LoVo (cell line): ENCODE results near the gene SLC50A1.
"Not testable (repeated sequence)": the region's sequence is repeated elsewhere in the genome, so short reads cannot be mapped to it uniquely, and the experiment has no call there.

ENCODE experiments used
- DNase-seq: peaks from one replicate; pipeline ENCODE4 v3.0.0-alpha.2; 2016; ENCODE audit warnings: low spot score

SLC50A1 gene

GRCh38 chr1:155116113-155116764 is 19.4 kb upstream of the SLC50A1 start:
- no peak for DNase-seq

- DNase-seq = no peak
Observed at GRCh38 chr1:155117610-155118009, 18.0 kb upstream of the SLC50A1 start.

- not testable (repeated sequence) for DNase-seq
Observed at GRCh38 chr1:155118090-155118489, 17.6 kb upstream of the SLC50A1 start.

- no peak for DNase-seq
Observed at GRCh38 chr1:155120253-155120652, 15.4 kb upstream of the SLC50A1 start.

DNA sequence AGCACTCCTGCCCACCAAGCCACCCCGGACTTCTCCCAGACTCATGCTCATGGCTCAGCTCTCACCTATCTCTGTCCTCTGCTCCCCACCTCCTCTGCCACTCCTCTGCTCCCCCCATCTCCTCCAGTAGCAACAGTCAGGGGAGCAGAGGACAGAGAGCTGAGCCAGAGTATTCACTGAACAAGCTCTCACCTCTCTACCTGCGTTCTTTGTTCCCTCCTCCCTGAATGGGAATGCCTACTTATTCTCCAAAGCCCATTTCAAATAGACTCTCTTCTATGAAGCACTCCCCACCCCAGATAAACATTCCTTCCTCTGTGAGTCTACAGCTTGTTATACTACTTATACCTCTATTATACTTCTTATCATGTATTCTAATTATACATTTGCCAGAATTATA is 14.4 kb upstream of the SLC50A1 start:
- DNase-seq = no peak

DNA sequence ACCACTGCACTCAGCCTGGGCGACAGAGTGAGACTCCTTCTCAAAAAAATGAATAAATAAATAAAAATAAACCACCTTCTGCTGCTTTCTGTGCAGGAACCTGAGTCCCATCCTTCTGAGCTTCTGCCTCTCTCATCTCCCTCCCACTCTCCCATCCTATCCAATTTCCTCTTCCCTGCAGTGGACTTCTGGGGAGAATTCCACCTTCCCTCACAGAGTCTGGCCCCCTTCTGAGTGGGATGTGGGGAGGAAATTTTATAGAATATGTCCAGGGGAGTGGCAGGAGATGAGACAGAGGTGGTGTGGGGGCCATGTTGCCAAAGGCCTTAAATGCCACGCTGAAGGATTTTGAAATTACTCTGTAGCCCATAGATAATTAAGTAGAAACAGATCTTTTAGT is 13.3 kb upstream of the SLC50A1 start:
- no peak for DNase-seq

- peak; percentile 22 for DNase-seq
Observed at GRCh38 chr1:155123801-155124200, 11.9 kb upstream of the SLC50A1 start.

GRCh38 chr1:155124503-155125463 is 10.9 kb upstream of the SLC50A1 start:
- no peak for DNase-seq

- DNase-seq = no peak
Observed at GRCh38 chr1:155125511-155125945, 10.1 kb upstream of the SLC50A1 start.

- peak; percentile 65 for DNase-seq
Observed at GRCh38 chr1:155125946-155126555, 9.6 kb upstream of the SLC50A1 start.

GRCh38 chr1:155126556-155127104 is 9.0 kb upstream of the SLC50A1 start:
- peak; percentile 19 for DNase-seq

GRCh38 chr1:155127105-155127966 is 8.3 kb upstream of the SLC50A1 start, which contains the start of gene EFNA1:
Gene EFNA1 (plus strand): TSS chr1:155127876. CDS start chr1:155127978, 102 bp downstream.
- peak; percentile 74 for DNase-seq

- no peak for DNase-seq
Observed at GRCh38 chr1:155127967-155128754, 7.5 kb upstream of the SLC50A1 start.

DNA sequence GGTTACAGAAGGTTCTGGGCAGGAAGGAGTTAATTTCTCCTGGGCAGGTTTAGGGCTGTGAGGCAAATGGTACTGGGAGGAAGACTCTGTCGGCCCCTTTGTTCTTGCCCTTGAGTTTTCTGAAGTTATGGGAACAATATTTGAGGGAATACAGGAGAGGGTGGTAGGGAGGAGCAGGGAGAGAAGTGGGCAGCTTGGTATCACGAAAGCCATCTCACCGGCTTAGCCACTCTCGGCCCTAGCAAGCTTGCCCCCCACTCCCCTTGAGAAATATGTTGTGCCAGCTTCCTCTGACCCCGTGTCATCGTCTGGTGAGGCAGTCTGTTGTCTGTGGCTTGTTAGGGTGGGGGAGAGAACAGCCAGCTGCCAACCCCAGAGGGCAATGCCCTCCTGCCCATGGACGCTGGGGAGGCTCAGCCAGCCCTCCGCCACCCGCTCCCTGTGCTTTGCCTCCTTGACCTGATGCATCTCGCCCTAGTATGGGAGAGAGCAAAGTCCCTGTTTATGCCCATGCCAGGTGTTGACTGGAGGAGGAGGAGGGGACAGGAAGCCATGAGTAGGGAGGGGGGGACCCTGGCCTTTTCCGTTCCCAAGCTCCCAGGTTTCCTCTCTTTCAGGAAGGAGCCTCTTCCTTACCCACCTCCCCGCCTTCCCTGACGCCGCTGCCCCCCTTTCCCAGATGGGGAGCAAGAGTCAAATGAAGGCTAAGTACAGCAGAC is 6.7 kb upstream of the SLC50A1 start:
- peak; percentile 52 for DNase-seq

DNA sequence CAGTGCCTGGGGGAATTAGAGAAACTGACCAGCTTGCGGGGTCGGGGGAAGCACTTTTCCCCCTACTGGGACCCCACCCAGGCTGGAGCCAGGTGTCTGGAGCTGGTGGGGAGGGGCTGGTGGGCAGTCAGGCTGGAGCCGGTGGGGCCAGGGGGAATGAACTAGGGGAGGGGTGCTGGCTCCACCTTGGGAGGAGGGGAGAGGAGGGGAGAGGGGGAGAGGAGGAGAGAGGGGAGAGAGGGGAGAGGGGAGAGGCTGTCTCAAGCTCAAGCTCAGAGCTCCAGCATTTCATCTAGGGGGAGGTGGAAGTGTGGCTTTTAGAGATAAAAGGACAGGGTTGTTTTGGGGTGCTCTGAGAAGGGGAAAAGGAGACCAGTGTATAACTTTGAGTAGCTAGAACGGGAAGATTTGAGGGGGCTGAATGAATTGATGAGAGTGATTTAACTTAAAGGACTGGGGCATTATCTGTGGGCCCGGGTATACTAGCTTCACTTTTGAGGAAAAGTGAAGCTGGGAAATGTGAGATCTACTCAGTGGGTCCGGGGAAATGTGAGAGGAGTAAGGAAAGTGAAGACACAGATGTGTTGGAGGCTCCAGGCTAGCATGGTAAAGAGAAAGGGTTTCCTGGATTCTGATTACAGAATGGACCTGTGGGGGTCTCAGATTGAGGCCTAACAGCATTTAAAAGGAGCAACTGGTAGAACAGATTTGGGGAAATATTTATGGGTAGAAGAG is 5.2 kb upstream of the SLC50A1 start:
- DNase-seq = no peak

DNA sequence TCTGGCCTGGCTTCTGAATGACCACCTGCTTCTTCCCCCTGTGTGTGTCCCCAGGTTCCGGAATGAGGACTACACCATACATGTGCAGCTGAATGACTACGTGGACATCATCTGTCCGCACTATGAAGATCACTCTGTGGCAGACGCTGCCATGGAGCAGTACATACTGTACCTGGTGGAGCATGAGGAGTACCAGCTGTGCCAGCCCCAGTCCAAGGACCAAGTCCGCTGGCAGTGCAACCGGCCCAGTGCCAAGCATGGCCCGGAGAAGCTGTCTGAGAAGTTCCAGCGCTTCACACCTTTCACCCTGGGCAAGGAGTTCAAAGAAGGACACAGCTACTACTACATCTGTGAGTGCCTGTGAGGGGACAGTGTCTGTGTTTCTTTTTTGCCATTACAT is 4.4 kb upstream of the SLC50A1 start:
- no peak for DNase-seq

GRCh38 chr1:155131856-155132255 is 3.8 kb upstream of the SLC50A1 start:
- no peak for DNase-seq

DNA sequence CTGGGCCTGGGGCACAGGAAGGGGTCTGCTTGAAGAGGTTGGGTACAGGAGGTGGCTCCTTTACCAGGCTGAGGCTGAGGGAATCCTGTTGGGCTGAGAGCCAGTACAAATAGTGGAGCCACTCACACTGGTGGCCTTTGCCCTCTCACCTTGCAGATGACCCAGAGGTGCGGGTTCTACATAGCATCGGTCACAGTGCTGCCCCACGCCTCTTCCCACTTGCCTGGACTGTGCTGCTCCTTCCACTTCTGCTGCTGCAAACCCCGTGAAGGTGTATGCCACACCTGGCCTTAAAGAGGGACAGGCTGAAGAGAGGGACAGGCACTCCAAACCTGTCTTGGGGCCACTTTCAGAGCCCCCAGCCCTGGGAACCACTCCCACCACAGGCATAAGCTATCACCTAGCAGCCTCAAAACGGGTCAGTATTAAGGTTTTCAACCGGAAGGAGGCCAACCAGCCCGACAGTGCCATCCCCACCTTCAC is 1.8 kb upstream of the SLC50A1 start:
- no peak for DNase-seq

DNA sequence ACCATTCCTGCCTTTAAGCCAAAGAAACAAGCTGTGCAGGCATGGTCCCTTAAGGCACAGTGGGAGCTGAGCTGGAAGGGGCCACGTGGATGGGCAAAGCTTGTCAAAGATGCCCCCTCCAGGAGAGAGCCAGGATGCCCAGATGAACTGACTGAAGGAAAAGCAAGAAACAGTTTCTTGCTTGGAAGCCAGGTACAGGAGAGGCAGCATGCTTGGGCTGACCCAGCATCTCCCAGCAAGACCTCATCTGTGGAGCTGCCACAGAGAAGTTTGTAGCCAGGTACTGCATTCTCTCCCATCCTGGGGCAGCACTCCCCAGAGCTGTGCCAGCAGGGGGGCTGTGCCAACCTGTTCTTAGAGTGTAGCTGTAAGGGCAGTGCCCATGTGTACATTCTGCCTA is 1.3 kb upstream of the SLC50A1 start:
- no peak for DNase-seq
